HG03460 (cell line): ENCODE results near the gene BNC1.
"Not testable (repeated sequence)": the region's sequence is repeated elsewhere in the genome, so short reads cannot be mapped to it uniquely, and the experiment has no call there.

Experiments used
- ATAC-seq: cut with Tn5 transposase; IDR thresholded peaks from one replicate; pipeline ENCODE4 v1.9.1; 2021; ENCODE audit not compliant: unreplicated experiment

Gene BNC1

DNA sequence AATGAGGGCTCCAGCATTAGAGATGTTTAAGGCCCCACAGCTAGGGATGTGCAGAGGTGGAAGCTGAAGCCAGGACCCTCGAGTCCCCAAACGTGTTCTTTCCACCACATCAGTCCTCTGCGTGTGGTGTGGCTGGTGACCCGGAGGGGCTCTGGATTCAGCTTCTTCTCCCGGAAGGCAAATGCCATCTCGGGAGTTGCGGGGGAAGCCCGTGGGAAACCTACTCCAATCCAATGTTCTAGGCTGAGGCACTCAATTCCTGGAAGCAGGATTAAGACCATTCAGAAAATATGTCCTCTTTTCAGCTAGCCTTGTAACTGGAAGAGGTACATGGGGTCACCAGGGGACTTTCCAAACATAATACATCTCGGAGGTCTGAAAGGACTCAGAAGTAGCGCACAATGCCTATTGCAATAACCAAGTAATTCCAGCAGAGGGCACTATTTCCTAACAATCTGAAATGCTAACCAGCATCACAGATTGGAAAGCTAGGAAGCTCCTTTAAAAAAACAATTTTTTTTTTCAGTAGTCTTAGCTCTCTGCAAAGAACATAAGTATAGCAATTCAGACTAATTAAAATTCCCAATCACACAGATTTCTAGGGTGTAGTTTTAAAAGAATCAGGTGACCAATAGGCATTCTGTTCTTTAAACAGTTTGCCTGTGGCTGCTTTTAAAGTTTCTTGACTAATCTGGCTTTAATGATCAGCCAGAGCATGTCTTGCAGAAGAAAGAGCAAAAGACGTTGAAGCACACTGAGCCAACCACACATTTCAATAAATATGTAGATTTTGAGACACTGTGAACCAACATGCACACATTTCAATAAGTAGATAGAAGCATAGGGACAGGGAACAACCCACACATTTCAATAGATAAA, 36.1 kb downstream of the BNC1 start:
- no peak for ATAC-seq

DNA sequence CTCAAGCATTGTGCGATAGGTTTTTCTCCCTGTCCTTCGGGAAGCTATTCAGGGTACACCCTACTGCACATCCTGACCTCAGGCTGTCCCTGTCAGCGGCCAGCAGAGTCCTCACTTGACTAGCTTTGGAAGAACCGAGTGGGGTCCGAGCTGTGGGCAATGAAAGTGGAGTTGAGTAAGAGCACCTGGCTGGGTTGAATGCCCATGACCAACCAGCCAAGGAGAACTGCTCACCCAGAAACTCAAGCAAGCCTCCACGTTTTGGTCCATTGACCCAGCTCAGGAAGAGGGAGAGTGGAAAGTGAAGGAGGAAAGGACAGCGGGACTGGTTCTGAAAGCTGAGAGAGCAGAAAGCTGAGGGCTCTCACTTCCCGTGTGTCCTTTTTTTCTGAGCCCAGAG, 40.8 kb downstream of the BNC1 start:
- no peak for ATAC-seq

DNA sequence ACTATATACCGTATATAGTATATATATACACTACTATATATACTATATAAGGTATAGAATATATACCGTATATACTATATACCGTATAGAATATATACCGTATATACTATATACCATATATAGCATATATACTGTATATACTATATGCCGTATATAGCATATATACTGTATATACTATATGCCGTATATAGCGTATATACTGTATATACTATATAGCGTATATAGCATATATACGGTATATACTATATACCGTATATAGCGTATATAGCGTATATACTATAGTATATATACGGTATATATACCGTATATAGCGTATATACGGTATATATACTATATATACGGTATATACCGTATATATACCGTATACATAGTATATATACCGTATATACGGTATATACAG, 54.2 kb downstream of the BNC1 start:
- no peak for ATAC-seq

DNA sequence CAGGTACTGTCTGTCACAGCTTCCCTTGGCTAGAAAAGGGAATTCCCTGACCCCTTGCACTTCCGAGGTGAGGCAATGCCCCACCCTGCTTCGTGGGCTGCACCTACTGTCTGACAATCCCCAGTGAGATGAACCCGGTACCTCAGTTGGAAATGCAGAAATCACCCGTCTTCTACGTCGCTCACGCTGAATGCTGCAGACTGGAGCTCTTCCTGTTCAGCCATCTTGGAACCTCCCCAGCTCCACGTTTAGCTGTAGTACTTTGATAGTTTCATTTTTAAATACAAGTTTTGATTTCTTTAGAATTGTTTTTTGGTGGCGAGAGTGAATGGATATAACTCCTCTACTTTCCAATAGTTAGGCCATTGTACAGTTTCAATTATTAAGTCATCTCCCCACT, 59.0 kb downstream of the BNC1 start:
- ATAC-seq: no peak

- not testable (repeated sequence) for ATAC-seq
Observed at GRCh38 chr15:83221781-83222180, 62.7 kb downstream of the BNC1 start.

GRCh38 chr15:83219026-83219425, 65.4 kb downstream of the BNC1 start:
- ATAC-seq: no peak

DNA sequence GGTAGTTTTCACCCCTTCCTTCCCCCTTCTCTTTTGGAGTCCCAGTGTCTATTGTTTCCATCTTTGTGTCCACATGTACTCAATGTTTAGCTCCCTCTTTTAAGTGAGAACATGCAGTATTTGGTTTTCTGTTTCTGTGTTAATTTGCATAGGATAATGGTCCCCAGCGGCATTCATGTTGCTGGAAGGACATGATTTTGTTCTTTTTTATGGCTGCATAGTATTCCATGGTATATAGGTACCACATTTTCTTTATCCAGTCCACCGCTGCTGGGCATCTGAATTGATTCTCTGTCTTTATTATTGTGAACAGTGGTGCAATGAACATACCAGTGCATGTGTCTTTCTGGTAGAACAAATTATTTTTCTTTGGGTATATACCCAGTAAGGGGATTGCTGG, 69.2 kb downstream of the BNC1 start:
- no peak for ATAC-seq

GRCh38 chr15:83210619-83211018, 73.8 kb downstream of the BNC1 start:
- no peak for ATAC-seq

GRCh38 chr15:83209333-83209732, 75.1 kb downstream of the BNC1 start:
- no peak for ATAC-seq

DNA sequence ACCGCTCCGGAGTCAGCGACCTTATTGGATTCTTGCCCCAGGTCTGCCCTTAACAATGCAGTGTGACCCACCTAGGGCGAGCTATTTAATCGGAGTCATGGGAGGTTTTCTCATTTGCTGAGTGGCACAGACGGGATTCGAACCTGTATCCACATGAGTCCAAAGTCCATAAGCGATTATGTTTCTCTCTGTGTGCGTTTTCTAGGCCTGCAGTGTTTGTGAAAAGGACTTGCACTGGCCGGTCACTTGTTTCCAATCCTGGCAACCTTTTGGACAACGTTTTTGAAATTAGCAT, 76.2 kb downstream of the BNC1 start:
- no peak for ATAC-seq

- ATAC-seq: peak; percentile 46
Observed at GRCh38 chr15:83207660-83208366, 76.7 kb downstream of the BNC1 start, which contains the start of gene HDGFL3. HDGFL3 (minus strand) TSS chr15:83207823; CDS start chr15:83207414, 409 bp downstream.

GRCh38 chr15:83207009-83207659, 77.3 kb downstream of the BNC1 start:
- peak; percentile 17 for ATAC-seq

GRCh38 chr15:83206526-83207008, 77.9 kb downstream of the BNC1 start:
- no peak for ATAC-seq
